Stimulated activated CD8-positive, alpha-beta memory T cell treated with anti-CD3 and anti-CD28 coated beads, Interleukin-2, amount 100 ng/mL, for 1 hour (primary cell): ENCODE data around the gene CD86.

Experiments used
- DNase-seq, 2 donors: peaks; one replicate each; pipeline ENCODE4 v3.0.0-alpha.2; 2020; ENCODE audit warnings: low read depth in 2 of 2

The CD86 gene

DNA sequence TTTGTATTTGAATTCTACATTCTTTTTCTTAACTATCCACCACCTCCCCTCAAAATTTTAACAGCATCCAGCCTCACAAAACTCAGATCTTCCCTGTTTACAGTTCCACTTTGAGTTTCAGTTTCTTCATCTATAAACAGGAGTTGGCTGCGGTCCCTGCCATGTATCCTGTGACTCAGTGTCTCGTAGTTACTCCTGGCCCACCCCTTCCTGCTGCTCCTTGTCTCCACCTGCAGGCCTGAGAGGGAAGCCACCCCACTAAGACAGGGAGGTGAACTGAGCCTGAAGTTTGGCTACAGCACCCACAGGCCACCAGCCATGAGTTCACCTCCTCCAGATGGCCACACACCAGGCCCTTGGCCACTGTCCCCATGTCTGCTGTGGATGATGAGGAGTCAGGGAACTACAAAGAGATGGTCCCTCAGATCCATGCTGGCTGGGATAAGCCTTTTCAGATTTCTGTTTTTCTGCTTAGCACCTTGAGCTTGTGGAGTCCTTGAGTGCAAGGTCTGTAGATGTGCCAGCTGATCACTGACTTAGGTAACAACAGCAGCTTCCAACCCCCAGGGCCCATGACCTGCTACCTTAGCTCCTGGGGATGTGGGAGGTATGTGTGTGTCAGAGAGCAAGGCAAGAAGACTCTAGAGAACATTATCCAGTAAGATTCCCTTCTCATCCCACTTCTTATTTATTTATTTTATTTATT is 37.5 kb downstream of the CD86 start:
- DNase-seq, result no peak

DNA sequence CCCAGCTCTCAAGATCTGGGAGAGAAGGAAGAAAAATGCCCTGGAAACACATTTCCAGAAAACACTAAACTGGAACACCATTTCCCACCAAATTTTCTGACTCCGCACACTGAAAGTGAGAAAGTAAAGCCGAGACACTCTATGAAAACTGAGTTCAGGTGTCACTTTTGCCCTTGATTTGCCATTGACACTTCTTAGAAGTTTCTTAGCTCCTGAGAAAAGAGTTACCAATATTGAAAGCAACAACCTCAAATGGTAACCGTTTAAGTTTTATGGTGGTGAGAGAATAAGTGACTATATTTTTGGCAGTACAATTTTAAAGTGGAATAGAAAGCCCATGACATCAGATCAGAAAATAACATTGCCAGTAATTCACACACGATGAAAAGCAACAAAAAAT is 39.0 kb downstream of the CD86 start:
- DNase-seq, result no peak

DNA sequence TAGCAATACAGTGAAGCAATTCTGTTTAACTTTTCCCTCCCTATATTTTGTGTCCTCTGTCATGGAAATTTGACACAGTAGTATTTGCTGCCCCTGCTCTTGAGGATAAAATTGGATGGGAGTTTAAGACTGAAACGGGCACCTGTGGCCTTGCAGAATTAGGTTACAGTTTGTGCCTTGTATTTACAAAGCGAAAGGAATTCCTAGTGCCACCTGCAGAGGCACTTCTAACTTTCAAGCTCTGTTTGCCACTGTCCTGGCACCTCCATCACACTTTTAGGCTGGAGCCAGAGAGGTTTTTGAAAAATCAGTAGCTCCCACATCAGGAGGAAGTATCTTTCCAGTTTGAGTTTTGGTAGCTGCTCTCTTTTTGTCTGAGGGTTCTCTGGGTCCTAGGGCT is 39.5 kb downstream of the CD86 start:
- DNase-seq, result no peak

DNA sequence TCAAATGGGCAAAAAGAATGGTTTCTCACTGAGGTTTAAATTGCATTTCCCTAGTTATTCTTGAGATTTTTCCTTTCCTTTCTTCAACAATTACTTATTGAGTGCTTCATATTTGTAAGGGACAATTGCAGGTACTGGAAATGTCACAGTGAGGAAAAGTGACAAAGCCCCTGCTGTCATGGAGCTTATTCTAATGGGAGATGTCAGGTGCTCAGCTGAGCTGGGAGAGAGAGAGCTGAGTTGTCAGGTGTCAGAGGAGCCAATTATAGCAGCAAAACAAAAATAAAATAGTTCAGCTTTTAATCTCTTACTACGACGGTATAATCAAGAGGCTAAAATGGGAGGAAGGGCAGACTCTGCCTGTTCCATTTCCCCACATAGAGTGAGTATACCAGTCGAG is 42.0 kb downstream of the CD86 start:
- DNase-seq, result no peak

DNA sequence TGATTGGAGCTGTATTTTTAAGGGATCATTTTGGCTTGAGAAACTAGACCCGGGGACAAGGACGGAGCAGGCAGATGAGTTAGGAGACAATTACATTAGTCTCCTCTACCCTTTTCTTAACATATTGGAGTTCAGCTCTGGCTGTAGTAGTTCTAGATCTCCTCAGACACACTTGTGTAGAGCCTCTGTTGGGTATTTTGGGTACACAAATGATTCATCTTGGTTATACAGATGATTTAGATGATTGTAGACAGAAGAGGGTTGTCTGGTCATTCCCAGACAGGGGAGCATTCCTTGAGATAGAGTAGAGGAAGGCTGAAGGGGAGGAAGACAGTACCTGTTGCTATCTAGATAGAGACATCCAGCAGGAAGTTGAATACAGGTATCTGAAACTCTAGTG is 43.4 kb downstream of the CD86 start:
- DNase-seq, result no peak

- DNase-seq, result no peak
These were observed 44.1 kb downstream of the CD86 start for GRCh38 chr3:122099255-122099654.

DNA sequence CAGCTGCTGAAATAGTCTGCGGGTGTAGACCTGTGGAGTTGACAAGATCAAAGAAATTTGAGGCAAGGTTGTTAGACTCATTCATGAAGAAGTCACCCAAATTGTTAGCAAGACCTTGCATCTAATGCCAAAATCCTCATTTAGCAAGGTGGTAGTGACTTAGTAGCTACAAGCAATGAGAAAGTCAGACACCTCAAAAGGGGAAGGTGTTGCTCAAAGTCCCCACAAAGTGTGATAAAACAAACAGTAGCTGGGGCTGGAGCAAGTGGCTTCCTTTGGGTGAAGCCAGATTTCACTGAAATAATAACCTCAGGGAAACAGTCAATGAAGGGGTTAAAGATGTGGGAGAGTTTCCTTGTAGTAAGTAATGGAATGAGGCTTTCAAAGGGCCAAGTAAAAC is 44.9 kb downstream of the CD86 start:
- DNase-seq, result no peak

- DNase-seq, result no peak
These were observed 45.7 kb downstream of the CD86 start for GRCh38 chr3:122100591-122101463.

GRCh38 chr3:122101646-122102045 is 46.5 kb downstream of the CD86 start:
- DNase-seq, result no peak

DNA sequence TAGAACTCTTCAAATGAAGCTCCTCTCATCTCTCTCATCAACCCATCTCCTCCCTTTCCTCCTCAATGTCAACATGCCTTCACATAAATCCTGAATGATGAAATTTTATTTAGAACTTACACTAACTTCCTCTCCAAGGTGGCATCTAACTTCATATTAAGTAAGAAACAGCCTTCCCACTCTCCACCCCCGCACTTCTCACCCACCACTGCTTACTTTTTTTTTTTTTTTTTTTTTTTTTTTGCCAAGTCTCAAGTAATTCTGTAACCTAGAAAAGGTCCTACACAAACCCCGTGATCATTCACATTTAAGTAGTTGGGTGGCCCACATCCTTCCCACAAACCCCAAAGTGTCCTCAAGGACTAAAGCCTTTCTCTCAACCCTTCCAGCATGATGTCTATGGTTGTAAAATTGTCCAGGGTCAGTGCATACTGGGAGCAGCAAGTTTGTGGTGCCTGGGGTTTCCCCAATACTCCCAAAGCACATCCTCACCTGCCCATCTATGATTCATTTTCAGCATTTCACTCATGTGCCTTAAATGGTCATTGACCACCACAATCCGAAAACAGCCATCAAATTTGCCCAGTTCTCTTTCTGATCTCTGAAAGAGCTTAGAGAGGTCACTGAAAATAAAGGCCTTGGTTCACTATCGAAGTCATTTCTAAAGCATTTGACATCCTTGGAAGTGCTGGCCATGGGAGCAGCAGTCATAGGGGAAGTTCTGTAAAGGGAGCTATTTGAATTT is 47.2 kb downstream of the CD86 start:
- DNase-seq, result no peak

DNA sequence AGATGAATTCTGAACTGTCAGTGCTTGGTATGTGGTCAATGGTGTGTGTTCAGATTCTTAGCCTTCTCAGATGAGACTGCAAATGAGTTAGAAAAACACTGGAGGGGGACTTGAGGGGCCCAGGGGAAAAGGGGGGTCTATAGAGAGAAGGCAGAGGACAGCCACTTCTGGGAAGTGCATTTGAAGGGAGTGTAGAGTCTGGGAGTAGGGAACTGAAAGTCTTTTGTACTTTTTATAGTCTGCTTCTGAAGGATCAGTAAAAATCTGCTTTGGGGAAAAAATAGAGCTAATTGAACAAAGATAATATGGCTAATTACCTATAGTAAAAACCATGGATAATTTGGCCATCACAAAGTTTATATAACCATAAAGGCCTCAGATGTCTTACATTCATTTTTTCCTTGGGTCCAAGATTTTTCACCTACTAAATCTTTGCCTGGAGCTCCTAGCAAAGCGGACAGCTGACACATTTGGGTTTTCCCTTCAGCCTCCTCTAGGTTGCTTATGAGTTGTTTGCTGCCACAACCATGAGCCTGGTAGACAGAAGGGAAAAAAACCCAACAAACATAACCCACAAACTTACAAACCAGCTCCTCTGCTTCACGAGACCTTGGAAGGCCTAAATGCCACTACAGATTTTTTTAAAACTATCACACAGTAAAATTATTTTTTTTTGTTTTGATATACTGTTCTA is 48.8 kb downstream of the CD86 start:
- DNase-seq, result no peak

DNA sequence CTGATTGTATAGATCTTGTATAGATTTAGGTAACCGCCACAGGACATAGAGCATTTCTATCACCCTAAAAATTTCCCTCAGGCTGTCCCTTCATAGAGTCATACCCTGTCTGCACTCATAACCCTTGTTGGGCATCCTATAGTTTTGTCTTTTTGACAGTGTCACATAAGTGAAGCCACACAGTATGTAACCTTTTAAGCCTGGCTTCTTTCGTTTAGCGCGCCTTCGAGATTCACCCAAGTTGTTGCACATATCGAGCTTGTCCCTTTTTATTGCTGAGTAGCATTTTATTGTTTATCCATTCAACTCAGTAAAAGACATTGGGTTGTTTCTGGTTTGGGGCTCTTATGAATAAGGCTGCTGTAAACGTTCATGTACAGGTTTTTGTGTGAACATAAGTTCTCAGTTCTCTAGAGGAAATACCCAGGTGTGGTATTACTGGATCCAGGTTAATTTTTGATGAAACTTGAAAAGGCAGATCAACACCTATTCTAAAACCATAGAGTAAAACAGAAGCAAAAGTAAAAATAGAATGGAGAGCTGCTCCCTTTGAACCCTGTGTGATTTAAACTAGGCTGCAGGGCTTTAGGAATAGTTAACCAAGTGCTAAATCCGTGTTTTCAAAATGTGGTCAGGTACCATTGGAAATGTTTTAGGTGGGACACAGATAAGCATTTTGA is 49.5 kb downstream of the CD86 start:
- DNase-seq, result no peak

- no peak for DNase-seq
These were observed 50.5 kb downstream of the CD86 start for GRCh38 chr3:122105626-122106025.

- no peak for DNase-seq
These were observed 52.0 kb downstream of the CD86 start for GRCh38 chr3:122107171-122107570.

DNA sequence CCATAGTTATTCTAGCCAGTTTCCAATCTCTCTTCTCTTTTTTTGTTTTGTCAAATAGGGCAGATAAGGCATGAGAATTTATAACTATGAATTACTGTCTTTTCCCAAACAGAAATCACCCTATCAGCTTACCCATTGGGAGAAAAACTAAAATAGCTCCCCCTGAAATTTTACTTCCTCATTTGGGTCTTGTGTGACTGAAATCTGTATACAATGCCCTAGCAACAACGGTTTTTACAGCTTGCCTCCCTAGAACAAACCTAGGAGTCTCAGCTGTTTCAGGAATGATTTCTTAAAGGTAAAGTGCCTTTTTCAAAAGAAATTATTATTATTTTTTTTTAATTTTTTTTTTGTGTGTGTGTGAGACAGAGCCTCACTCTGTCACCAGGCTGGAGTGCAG is 56.8 kb downstream of the CD86 start:
- DNase-seq, result no peak

DNA sequence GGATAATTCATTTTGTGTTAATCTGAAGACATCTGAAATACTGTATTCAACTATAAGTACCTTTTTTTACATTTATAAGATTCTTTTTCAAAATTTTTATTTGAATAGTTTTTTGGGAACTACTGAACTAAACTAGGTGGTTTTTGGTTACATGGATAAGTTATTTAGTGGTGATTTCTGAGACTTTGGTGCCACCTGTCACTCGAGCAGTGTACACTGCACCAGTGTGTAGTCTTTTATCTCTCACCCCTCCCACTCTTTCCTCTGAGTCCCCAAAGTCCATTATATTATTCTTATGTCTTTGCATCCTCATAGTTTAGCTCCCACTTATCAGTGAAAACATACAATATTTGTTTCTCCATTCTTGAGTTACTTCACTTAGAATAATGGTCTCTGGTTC is 57.6 kb downstream of the CD86 start:
- no peak for DNase-seq

- no peak for DNase-seq
These were observed 68.7 kb downstream of the CD86 start for GRCh38 chr3:122123850-122124249.

- DNase-seq, result no peak
These were observed 77.9 kb downstream of the CD86 start for GRCh38 chr3:122132949-122133540.

DNA sequence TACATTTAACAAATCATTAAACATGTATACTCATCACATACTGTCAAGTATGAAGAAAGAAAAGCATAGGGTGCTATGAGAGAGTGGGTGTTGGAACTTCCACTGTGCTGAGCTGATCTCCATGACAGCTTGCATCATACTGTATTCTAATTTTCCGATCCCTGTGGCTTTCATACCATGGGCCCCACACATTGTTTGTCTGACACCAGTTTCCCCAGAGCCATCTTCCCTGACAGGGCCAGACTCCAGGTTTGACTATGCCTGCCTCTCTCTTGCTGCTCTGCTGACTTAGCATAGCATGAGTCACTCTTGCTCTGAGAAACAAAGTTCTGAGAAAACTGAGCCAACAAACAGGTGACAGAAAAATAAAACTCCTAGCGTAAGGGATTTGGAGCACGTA is 91.3 kb downstream of the CD86 start:
- DNase-seq, result no peak

DNA sequence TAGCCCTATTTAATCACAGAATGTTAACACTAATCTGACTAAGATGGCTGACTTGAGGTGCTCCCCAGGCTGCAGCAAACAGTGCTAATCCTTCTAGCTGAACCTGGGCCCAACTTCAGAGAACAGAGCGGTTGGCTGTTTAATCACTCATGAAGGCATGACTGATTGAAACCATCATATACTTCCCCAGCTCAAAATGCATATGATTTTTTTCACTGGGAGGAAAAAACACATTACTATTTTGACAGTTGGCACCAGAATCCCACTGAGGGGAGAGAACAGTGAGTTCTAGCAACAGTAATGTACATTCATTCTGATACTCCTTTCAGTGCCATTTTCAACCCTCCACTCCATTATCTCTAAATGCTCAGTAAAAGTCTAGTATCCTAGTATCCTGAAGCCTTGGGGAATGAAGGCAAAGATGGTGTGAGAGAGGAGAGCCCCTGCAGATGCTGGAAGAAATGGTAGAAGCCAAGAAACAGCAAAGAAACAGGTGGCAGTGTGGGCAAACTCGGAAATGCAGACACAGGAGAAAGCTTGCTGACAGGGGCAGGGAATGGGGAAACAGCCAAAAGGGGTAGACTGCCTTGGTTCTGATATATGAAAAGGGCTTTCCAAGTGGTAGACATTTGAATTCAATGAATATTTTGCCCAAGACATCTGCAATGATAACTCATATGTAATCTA is 93.9 kb downstream of the CD86 start:
- DNase-seq, result no peak
